Measurements from ENCODE around the gene VPS36.

DNA sequence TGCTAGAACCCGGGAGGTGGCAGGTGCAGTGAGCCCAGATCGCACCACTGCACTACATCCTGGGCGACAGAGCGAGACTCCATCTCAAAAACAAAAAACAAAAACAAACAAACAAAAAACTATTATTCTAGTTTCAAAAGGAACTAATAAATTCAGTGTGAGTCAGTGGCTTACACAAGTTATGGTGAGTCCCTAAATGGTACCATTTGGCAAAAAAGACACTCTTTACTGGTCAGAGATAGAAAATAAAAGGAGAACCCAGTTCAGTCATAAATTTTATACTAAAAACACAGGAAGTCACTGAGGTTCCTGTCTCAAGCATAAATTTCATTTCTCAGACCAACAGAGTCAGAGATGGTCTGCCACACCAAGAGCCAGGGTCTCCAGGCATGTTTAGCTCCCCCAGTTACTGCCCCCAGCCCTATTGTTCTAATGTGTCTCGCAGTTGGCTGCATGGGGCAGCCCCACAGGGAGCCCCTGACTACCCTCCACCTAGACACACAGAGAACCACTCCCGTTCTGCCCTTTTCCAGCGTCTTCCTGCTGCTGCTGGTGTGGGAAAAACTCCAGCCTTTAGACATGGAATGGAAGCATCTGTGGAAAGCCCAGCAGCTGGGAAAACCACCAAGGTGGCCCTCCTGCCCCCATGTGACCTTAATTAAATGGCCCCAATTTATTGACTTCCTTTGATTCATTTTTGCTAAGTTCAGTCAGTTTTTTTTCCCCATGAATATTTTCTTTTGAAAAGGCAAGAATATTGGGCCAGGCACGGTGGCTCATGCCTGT is 56.7 kb downstream of the VPS36 start:
- TF ChIP-seq, protein P1, sequence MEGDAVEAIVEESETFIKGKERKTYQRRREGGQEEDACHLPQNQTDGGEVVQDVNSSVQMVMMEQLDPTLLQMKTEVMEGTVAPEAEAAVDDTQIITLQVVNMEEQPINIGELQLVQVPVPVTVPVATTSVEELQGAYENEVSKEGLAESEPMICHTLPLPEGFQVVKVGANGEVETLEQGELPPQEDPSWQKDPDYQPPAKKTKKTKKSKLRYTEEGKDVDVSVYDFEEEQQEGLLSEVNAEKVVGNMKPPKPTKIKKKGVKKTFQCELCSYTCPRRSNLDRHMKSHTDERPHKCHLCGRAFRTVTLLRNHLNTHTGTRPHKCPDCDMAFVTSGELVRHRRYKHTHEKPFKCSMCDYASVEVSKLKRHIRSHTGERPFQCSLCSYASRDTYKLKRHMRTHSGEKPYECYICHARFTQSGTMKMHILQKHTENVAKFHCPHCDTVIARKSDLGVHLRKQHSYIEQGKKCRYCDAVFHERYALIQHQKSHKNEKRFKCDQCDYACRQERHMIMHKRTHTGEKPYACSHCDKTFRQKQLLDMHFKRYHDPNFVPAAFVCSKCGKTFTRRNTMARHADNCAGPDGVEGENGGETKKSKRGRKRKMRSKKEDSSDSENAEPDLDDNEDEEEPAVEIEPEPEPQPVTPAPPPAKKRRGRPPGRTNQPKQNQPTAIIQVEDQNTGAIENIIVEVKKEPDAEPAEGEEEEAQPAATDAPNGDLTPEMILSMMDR (IDR thresholded peaks at IDR 0.05; ENCODE audit: low read depth, low read length, poor library complexity, severe bottlenecking), result no peak
- TF ChIP-seq EZH2phosphoT487 (IDR thresholded peaks at IDR 0.05; ENCODE audit: borderline replicate concordance, low read length), result no peak
